ENCODE results near the gene BCL6. TPM values are rescaled to one million over a fixed set of nuclear protein-coding genes. Genes with fewer than 3 reads are reported as not detected.

Gene BCL6
- total and polyA plus RNA-seq, 2 experiments from 2014 or later, result 2.6 to 5.9 TPM

- ATAC-seq, result peak; percentile 51
- H3K27me3 ChIP-seq (ENCODE audit: insufficient read depth), result no peaks in the 10 kb centered on the region
- H4K20me1 ChIP-seq (replicated peaks; ENCODE audit: insufficient read depth), result no peaks in the 10 kb centered on the region
- peak overlapping the region; percentile 71 for H3K4me2 ChIP-seq
- no peaks in the 10 kb centered on the region for H3K79me2 ChIP-seq (replicated peaks; ENCODE audit: insufficient read depth)
- peak overlapping the region; percentile 42 for H3K4me3 ChIP-seq
- peaks cover 37% of the 10 kb centered on the region for H3K4me1 ChIP-seq (ENCODE audit: insufficient read depth)
- Mint-ChIP-seq H3K27ac (peak overlapping the region; percentile 93), H3K4me3 (peak overlapping the region; percentile 66), H3K4me1 (peaks cover 54% of the 10 kb centered on the region), H3K27me3 (ENCODE audit: insufficient read depth, low read depth, poor library complexity) (peaks cover 7% of the 10 kb centered on the region), H3K36me3 (ENCODE audit: low read depth) (no peaks in the 10 kb centered on the region), H3K9me3 (no peaks in the 10 kb centered on the region)
- no peaks in the 10 kb centered on the region for H3K36me3 ChIP-seq (ENCODE audit: insufficient read depth)
- H3K9me2 ChIP-seq (ENCODE audit: insufficient read depth), result no peaks in the 10 kb centered on the region
- H3K27ac ChIP-seq (ENCODE audit: low read depth), result peak overlapping the region; percentile 63
- TF ChIP-seq ZNF331 (CRISPR knock-in tag; IDR thresholded peaks at IDR 0.05; ENCODE audit: low read depth) (no peak), STAT1 (IDR thresholded peaks at IDR 0.05; ENCODE audit: unreplicated experiment) (no peak), EZH2 (IDR thresholded peaks at IDR 0.05; ENCODE audit: low read depth, unreplicated experiment) (no peak), REST (IDR thresholded peaks at IDR 0.05; ENCODE audit: unreplicated experiment) (no peak), ZNF114 (CRISPR knock-in tag; IDR thresholded peaks at IDR 0.05) (no peak), CTCF (conservative IDR thresholded peaks at IDR 0.05; ENCODE audit: low read depth in 2 of 2) (no peak), ZNF462 (CRISPR knock-in tag; IDR thresholded peaks at IDR 0.05) (no peak), NANOG (IDR thresholded peaks at IDR 0.05; ENCODE audit: borderline replicate concordance) (no peak), JUNB (IDR thresholded peaks at IDR 0.05; ENCODE audit: unreplicated experiment) (no peak), POLR2AphosphoS5 (IDR thresholded peaks at IDR 0.05; ENCODE audit: low read depth) (no peak), EZH2phosphoT487 (IDR thresholded peaks at IDR 0.05; ENCODE audit: unreplicated experiment) (no peak), ETS1 (IDR thresholded peaks at IDR 0.05) (no peak), CREB1 (CRISPR knock-in tag; IDR thresholded peaks at IDR 0.05; ENCODE audit: low read depth) (no peak)
- peak; percentile 91 for DNase-seq (ENCODE audit: low spot score)
- no peaks in the 10 kb centered on the region for H3F3A ChIP-seq (replicated peaks; ENCODE audit: low read depth)
- H2AFZ ChIP-seq, result peak overlapping the region; percentile 48; the same call in 1 of the 2 replicates
These were observed 4.8 kb upstream of the BCL6 start for GRCh38 chr3:187750006-187750512.
